HG02642 (cell line): ENCODE results near the gene CENPN.

Experiments used
- ATAC-seq: cut with Tn5 transposase; IDR thresholded peaks from one replicate; pipeline ENCODE4 v1.9.1; 2021; ENCODE audit warnings: mild to moderate bottlenecking; ENCODE audit not compliant: unreplicated experiment, poor library complexity

Gene CENPN

GRCh38 chr16:81006813-81007695 is at the start of gene CENPN, which contains the start of gene CMC2:
CENPN (plus strand) TSS chr16:81007214; CDS start chr16:81011940, 4,726 bp downstream.
CMC2 (minus strand) TSS chr16:81006885; CDS start chr16:80997394, 9,491 bp downstream.
- ATAC-seq, result peak; percentile 91

- ATAC-seq, result no peak
Observed at GRCh38 chr16:80958284-80958683, 48.7 kb upstream of the CENPN start.

GRCh38 chr16:80962879-80963278 is 44.1 kb upstream of the CENPN start:
- ATAC-seq, result no peak

GRCh38 chr16:80964351-80964750 is 42.7 kb upstream of the CENPN start:
- no peak for ATAC-seq

DNA sequence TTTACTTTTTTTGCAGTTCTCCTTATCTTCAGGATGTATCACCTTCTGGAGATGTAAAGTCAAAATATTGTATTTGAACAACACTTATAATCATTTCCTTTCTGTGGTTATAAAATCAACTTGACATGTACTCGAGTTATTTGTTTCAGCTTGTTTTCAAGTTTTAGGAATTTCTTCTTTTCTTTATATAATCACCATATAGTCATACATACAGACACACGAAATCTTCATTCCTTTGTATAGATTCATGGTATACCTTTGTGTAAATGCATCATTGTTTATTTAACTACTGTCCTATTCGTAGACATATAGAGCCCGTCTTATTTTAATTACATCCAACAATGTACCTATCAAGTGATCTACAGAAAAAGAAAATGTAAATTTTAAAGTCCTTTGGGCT is 40.4 kb upstream of the CENPN start:
- no peak for ATAC-seq

DNA sequence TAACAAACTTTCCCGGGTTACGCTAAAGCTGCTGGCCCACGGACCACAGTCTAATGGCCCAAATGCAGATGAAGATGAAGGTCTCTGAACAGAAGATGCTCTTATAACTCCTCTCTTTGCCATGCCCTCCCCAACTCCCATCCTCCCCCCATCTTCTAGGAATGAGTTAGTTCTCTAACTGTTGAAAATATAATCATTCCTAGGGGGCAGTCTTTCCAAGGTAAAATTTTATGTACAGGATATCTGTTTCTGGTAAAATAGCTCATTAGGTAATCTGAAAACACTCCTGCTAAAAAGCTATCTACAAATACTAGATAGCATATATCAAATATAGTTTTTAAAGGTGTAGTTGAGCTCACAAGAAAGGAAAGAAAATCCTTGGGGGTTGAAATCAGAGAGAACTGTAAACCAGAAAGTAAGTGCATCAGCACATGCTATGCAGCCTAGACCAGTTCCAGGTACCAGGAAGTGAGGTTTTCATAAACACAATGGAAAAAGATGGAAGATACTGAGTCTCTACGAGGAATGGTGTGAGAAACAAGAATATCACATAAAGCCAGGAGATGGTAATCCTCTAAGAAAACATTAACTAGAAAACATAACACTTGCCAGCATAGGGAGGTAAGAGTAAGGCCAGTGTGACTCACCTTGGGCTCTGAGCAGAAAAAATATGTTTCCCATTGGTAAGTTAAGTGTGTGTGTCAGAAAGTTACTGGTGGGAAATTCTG is 38.5 kb upstream of the CENPN start:
- ATAC-seq, result no peak

GRCh38 chr16:80969114-80969484 is 37.9 kb upstream of the CENPN start:
- ATAC-seq, result no peak

DNA sequence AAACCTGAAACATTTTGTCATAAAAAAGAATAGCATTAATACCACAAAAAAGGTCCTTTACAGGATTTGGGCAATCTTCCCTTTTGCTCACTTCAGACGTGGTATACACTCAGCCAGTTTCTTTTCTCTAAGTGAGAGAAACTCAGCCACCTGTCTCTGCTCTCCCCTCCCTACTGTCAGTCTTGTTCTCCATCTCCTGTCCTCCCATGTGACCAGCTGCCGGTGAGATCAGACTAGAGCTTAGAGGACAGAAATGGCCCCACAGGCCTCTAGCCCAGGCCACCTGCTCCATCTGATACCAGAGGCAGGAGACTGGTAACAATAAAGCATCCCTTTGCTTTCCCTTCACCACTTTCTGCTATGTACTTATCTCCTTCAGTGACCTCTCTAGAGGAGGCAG is 35.2 kb upstream of the CENPN start:
- ATAC-seq, result peak; percentile 79

DNA sequence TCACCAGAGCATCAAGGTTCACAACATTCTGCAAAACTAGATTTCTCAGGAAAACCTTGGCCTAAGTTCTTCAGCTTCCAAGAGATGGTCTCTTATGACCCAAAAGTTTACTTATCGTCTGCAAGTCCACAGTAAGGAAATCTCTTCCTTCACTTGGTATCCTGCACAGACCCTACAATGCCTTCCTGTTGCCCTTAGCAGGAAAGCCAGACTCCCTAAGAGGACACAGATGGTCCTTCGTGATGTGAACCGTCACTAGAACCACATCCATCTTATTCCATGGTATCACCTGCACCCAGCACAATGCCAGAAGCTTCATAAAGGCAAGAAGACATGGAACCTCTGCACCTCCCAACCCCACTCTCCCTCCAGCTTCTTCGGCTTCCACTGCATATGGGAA is 34.4 kb upstream of the CENPN start:
- no peak for ATAC-seq

GRCh38 chr16:80973991-80974390 is 33.0 kb upstream of the CENPN start:
- ATAC-seq, result no peak

DNA sequence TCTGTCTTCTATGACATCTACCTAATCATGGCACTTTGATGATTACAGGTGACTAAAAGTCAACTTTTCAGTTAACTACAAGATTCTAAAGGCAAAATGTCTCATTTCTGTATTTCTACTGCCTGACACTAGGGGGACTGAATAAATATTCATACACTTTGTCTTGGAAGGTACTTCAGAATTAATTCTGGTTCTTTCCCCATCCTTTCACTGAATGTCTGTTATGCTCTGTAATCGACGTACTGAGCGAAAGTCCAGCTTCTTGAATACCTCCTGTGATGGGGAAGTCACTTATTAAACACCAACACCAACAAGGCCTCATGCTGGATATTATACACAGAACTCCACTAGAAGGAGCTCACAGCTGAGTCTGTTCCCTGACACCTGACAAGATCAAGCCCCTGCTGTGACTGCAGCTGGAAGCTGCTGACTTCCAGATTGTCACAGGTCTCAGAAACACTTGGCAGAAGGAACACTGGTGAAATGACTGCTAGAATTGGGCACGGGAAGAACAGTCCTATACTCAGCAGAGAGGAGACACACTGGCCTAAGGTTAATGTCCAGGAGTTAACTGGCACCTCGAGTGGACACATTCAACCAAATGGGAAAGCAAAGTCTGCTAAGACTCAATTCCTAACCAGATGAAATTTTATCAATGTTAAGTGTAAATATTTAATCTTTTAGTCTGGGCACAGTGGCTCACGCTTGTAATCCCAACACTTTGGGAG is 32.2 kb upstream of the CENPN start:
- no peak for ATAC-seq

DNA sequence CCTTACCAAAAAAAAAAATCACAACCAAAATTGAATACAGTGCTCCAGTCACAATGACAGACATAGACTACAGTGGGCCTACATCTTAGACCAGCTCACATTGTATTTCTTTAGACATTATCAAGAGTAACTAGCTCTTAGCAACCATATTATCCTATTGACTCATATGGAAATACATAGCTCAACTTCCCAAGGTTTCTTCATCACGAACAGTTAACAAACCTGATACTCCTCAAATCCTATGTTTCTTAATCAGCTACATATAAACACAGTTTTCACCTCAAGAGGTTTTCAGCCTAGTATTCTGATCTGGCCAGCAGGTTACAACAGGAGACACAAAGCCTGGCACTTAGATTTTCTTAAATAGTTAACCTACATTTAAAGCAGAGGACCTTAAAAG is 30.1 kb upstream of the CENPN start:
- ATAC-seq, result no peak

DNA sequence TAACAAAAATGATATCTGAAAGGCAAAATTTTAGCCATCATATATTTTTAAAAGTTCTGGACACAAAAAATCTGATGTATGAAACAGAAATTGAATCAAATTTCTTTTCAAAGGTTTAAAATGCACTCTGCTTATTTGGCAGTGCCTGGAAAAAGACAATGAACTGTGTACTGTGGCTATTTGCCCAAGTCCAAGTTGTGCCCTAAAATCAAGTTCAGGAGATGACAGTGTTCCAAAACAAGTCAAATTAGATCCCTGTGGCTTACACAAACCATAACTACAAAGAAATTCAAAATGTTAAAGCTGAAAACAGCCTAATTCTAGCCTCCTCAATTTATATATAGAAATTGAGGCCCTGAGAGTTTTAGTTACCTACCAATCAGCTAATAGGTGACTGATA is 25.9 kb upstream of the CENPN start:
- no peak for ATAC-seq

DNA sequence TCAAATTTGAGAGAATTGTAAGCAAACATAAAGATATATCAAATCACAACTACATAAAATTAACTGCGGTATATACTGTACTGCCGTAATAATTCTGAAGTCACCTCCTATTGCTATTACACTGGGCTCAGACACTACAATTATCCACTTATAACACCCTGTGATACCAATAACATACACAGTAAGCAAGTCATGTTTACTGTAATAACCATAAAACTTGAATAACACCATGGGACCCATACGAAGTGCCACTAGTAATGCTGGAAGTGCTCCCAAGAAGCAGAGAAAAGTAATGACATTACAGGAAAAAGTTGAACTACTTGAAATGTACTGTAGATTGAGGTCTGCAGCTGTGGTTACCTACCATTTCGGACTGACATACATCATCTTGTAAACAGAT is 24.4 kb upstream of the CENPN start:
- no peak for ATAC-seq

- no peak for ATAC-seq
Observed at GRCh38 chr16:80984124-80984892, 22.7 kb upstream of the CENPN start.

GRCh38 chr16:80985611-80986010 is 21.4 kb upstream of the CENPN start:
- ATAC-seq, result no peak

DNA sequence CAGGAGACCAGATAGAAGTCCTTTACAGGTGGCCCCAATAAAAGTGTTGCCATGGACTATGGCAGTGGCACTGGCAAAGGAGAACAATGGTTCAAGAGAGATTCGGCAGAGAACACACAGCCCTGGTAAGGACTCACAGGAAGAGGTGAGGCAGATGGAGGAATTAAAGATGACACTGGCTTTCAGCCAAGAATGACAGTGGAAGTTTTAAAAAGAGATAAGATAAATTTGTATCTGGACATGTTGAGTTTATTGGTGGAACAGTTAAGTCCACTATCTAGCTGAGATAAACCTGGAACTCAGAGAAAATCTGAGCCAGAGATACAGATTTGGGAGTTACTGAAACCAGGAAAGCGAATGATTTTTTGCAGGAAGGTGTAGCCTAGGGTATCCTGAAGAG is 20.5 kb upstream of the CENPN start:
- ATAC-seq, result no peak

DNA sequence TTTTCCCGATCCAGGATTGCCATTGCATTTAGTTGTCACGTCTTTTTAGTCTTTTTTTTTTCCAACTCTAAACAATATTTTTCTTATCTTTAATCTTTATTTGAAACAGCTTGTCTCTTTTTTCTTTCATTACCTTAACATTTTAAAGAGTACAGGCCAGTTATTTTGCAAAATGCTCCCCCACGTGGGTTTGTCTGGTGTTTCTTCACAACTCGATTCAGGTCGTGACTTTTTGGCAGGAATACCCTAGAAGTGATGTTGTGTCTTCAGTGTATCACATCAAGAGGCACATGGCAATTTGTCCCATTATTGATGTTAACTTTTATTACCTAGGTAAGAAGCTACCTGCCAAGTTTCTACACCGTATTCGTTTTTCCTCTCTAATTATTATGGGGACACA is 18.3 kb upstream of the CENPN start:
- no peak for ATAC-seq

DNA sequence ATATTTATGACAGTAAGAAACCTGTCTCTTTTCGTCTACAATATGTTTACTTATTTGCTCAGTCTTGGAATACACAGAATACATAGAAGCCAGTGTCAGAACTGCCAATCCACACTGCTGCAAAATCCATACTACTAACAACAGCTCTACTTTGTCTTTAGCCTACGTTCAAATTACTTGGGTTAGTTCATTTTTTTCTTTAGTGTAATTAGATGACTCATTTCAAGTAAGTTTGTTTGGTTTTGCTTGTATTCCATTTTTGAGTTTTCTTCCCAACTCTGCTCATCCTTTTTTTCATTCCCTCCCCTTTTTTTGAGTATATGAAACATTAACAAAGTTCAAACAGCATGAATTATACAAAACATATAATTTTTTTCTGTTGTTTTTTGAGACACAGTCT is 17.2 kb upstream of the CENPN start:
- ATAC-seq, result no peak

GRCh38 chr16:80990577-80990976 is 16.4 kb upstream of the CENPN start:
- ATAC-seq, result no peak
